NCI-H1436 (cell line): ENCODE data around the gene ATP6V1G1.
"Not testable (repeated sequence)": the region's sequence is repeated elsewhere in the genome, so short reads cannot be mapped to it uniquely, and the experiment has no call there.

ENCODE experiments used
- DNase-seq: peaks from one replicate; lab custom pipeline; 2025; lab: John Stamatoyannopoulos, UW

Gene ATP6V1G1

DNA sequence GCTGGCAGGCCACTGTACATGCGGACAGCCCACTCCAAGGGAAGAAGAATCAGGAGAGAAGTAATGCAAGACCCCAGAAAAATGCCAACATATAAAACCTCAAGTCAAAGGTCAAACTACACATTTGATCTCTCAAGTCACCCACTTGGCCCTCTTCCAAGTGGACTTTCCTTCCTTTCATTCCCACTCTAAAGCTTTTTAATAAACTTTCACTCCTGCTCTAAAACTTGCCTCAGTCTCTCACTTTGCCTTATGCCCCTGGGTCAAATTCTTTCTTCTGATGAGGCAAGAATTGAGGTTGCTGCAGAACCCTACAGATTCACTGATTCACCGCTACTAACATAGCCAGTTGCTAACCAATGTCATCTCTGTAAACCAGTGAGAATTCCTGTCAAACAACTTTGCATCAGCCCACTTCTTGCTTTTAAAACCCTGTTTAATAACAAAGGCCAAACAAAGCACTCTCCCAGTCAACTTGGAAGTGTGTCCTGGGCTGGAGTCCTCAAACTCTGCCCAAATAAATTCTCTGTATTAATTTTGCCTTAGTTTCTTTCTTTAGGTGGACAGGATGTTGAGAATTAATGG is 6.9 kb upstream of the ATP6V1G1 start:
- no peak for DNase-seq

DNA sequence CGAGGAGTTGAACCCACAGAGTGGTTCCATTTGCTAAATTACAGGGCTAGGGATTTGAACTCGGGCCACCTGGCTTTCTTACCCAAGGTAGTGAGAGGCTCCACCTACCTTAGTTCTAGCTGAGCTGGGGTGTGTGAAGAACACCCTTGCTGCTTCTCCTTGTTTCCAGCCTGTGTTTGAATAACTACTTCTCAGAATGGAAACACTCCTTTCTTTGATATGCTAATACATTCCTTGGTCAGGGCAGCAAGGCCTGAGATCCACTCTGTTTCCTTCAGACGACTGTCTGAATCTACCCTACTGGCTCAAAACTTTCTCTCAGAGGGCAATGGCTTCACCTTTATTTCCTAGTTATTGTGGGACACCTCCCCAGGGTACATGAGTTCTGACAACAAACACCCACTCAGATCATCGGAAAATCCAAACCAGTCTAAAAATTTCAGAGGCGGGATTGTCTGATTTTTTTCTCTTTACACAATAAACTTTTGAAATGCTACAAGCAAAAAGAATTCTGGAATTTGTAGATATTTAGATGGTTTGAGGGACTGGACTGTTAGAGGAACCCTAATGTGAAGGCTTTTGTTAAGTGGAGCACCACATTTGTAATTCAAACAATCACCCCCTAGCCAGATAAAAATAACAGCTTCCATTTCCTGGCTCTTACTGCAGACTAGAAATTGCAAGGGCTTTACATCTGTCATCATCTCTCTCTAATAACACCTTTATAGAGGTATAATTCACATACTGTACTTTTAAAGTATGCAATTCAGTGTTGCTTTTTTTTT is 4.0 kb upstream of the ATP6V1G1 start:
- no peak for DNase-seq

DNA sequence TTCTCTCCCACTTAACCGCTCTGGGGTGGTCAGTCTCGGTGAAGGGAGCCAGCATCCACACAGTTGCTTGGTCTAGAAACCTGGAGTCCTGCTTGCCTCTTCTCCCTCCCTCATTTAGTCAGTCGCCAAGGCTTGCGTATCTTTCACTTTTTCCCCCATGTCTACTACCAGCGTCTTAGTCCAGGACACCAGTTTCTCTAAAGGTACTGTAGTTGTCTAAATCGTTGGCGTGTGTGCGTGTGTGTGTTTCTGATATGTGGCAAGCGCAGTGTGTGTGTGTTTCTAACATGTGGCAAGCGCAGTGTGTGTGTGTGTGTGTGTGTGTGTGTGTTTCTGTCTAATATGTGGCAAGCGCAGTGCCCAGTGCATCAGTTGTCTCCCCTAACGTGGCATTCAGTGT is 641 bp downstream of the ATP6V1G1 start:
- DNase-seq: no peak

DNA sequence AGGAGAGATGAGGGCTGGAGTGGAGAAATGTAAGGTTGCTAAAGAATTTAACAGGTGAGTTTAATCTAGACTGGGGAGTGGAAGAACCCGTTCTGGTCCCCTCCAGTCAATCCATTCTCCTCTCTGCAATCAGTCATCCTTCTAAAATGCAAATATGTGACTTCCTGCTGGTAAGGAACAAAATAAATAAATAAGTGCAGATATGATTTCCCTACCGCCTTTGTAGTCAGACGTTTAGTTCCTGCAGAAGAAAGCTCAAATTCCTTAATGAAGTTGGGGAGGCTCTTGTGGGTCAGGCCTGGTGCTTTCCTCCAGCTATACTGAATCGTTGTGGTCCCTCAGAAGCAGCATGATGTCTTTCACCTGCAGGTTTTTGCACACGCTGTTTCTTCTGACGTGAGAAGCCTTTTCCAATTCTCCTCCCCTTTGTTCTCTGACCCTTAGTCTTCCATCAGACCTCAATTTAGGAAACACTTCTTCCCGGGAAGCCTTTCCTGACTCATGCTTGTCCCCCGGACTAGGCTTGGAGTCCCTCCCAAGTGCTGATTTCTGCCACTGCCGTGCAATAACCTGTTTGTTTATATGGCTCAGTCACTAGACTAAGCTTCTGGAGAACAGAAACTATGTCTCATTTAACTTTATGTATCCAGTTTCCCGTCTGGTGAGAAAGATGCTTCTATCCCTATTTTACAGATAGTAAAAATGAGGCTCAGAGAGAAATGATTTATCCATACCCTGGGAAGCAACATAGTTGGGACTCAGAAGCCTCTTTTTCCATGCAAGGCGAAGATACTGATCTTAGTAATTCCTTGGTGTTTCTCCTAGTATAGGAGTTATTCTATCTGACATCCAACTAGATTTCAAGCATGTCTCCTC is 1.3 kb downstream of the ATP6V1G1 start:
- DNase-seq: no peak

DNA sequence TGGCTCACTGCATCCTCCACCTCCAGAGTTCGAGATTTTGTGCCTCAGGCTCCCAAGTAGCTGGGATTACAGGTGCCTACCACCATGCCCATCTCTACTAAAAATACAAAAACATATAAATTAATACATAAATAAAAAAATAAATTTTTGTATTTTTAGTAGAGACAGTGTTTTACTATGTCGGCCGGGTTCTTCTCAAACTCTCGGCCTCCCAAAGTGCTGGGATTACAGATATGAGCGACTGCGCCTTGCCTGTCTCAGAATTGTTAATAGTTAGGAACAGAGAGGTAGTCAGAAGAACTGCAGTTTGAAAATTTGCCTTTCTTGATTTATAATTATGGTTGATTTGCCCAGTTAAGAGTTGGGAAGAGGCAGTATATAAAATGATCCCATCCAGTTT is 2.8 kb downstream of the ATP6V1G1 start:
- DNase-seq: no peak

DNA sequence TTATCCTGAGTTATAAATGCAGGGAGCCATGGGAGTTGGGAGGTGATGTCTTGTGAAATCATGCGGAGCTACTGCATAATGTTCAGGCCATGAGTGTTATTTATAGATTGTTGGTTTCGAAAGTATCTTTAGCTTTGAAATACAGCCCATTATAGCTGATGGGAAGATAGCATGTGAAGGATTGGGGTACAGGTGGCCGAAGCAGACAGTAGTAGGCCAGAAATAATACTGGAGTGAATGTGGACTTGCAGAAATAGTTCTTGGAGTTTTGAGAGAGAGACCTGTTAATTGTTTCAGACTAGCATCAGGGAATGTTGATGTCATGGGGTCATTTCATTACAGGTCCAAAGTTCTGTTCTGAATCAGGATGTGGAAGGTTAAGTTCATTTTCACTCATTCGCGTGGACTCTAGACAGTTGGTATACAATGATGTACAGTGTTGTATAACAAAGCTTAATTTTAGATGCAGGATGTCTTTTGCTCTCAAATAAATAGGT is 3.8 kb downstream of the ATP6V1G1 start:
- no peak for DNase-seq

DNA sequence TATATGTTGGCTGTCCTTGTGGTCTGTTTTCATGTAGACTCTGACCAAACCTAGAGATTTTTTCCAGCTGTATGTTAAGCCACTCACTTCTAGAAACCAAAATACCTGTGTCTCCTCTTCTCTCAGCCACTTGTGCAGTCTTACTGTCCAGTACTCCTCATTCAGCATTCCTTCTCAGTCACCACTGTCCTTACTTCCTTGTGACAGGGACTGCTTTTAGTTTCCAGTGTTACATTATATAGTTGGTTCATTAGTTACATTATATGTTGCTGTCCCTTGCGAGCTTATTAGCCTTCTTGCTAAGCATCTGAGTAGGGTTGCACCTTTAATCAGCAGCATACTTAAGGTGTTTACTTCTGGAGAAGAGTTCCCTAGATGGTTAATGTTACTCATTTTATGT is 4.3 kb downstream of the ATP6V1G1 start:
- DNase-seq: no peak

DNA sequence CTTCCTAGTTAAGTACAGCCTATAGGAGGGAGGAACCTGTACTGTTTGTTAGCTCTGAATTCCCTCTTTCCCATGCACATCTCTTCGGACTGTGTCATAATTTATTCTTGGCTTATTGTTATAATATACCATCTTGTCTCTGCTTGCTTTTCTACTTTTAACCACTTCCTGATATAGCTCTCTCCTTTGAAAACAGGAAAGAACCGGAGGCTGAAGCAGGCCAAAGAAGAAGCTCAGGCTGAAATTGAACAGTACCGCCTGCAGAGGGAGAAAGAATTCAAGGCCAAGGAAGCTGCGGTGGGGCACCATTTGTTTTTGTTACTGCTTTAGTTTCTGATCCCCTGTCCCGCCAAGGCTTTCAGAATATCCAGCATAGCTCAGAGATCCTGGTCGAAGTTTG is 4.8 kb downstream of the ATP6V1G1 start:
- DNase-seq: no peak

DNA sequence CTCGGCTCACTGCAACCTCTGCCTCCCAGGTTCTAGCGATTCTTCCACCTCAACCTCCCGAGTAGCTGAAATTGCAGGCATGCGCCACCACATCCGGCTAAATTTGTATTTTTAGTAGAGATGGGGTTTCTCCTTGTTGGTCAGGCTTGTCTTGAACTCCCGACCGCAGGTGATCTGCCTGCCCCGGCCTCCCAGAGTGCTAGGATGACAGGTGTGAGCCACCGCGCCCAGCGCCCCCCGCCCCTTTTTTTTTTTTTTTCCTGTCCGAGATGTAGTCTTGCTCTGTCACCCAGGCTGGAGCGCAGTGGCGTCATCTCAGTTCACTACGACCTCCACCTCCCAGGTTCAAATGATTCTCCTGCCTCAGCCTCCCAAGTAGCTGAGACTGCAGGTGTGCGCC is 6.6 kb downstream of the ATP6V1G1 start:
- no peak for DNase-seq

DNA sequence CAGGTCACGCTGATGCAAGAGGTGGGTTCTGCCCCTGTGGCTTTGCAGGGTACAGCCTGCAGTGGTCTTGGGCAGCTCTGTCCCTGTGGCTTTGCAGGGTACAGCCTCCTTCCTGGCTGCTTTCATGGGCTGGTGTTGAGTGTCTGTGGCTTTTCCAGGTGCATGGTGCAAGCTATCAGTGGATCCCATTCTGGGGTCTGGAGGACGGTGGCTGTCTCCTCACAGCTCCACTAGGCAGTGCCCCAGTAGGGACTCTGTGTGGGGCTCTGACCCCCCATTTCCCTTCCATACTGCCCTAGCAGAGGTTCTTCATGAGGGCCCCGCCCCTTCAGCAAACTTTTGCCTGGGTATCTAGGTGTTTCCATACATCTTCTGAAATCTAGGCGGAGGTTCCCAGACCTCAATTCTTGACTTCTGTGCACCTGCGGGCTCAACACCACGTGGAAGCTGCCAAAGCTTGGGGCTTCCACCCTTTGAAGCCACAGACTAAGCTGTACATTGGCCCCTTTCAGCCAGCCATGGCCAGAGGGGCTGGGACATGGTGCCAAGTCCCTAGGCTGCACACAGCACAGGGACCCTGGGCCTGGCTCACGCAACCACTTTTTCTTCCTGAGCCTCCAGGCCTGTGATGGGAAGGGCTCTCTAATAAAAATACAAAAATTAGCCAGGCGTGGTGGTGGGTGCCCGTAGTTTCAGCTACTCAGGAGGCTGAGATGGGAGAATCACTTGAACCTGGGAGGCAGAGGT is 13.1 kb downstream of the ATP6V1G1 start:
- not testable (repeated sequence) for DNase-seq

DNA sequence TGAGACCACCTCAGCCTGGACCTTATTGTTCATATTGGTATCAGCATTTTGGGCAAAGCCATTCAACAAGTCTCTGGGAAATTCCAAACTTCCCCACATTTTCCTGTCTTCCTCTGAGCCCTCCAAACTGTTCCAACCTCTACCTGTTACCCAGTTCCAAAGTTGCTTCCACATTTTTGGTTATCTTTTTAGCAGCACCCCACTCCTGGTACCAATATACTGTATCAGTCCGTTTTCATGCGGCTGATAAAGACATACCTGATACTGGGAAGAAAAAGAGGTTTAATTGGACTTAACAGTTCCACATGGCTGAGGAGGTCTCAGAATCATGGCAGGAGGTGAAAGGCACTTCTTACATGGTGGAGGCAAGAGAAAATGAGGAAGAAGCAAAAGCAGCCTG is 14.2 kb downstream of the ATP6V1G1 start:
- not testable (repeated sequence) for DNase-seq

DNA sequence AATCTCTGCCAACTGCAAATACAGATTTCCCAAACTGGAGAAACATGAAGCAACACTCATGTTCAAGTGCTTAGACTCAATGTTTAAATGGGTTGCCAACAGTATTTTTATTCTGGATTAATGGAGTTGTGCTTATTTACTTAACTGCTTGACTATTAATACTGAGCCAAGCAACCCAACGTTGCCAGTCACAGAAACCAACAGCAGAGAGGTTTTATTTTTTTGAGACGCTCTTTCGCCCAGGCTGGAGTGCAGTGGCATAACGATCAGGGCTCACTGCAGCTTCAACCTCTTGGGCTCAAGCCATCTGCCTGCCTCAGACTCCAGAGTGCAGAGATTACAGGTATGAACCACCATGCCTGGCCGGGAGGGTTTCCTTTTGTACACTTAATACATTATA is 15.1 kb downstream of the ATP6V1G1 start:
- DNase-seq: no peak

DNA sequence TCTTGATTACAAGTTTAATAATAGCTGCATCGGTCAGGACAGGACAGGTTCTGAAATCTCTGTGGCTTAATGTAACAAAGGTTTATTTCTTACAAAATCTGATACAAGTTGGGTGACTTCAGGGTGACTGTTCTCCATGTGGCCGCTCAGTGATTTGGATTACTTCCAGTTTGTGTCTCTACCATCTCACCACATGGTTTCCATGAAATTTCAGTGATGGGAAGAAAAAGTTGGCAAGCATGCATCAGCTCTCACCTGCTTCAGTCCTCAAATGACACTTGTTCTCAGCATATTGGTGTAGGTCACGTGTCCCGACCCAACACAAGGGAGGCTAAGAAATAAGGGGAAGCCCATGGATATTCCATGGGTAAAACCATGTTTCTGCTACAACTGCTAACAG is 15.7 kb downstream of the ATP6V1G1 start:
- DNase-seq: no peak

DNA sequence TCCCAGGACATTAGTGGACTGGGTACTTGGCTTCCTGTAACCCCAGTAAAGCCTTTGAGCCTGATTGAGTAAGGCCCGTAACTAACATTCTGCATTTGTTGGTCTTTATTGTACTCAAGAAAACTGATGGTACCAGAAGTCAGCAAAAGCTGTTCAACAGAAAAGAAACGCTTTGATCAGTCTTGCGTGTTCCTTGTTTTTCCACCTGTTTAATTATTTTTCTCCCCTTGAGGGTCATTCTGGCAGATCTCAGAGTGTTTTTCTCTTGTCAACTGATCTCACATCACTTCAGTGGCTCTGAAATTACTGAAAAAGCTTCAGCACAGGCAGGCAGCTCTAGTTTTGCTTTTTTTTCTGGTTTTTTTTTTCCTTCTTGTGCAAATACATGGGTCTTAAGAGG is 17.4 kb downstream of the ATP6V1G1 start:
- DNase-seq: no peak

DNA sequence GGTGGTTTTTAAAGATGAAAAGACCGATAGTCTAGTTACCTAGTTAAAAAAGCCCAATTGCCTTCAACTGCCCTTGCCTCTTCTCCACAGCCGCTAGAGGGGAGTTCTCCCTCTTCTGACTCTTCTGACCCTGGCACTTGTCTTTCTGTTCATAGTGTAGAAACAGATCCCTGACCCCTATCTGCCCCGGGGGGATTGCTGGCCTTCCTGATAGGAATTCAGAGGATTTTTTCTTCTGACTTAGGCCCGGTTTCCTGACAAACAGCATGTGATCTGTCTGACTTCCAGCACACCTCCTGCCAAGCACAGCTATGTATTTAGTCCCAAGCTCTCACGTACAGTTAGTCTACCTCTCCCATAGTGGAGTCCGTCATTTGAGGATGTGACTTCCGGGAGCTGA is 18.5 kb downstream of the ATP6V1G1 start:
- no peak for DNase-seq

DNA sequence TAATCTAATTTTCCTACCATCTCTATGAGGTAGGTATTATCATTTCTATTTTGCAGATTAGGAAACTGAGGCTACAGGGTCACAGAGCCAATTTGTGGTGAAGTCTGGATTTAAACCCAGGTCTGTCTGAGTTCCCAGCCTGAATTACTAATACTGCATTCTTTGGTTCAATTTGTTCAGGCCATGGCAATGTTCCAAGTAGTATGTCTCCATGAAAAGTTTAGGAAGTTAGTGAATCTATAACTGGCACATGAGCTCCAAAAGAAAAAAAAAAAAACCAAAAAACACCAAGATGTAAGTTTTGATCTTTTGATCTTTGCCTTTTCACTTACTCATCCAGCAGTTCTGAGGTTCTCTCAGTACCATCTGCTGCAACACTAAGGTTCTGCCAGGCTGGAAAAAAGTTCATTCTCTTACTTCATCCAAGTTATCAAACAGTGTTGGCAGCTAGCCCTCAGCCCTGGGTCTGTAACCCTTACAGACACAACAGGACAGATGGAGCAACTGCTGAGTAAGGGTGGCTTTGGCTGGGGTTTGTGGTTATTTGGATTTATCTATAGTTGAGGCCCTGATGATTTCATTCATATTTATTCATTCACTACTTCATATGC is 19.1 kb downstream of the ATP6V1G1 start:
- no peak for DNase-seq

DNA sequence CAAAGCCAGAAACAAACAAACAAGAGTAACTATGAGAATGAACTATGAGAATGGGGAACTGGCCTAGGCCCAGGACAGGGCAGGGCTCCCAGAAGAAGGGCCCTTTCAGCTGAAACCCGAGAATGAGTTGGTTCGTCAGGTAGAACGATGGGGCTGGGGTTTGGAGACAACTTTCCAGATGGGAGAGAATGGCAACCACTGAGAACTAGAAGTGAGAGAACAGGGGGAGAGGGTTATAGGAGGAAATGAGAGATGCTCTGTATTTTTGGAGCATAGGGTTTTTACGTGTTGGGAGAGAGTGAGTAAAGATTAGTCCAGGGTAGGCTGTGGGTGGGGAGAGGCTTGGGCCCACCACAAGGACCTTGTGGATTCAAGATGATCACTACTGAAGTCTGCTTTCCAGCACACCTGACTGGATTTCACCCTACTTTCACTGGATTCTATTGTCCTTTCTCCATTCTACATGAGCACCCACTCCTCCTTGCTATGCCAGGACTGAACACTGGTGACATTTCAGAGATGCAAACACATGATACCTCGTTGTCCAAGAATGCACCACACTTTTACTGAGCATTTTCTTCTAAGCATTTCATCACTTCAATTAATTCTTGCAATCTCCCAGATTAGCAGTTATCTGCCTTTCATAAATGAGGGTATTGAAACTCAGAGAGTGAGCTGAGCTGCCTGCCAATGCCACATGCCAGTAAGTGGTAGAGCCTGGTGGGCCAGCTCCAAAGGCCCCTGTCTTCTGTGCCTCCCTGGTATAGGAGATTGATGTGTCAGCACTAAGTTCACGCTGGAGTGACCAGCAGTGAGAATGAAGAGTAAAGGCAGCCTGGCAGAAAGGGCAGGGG is 20.3 kb downstream of the ATP6V1G1 start:
- DNase-seq: no peak

DNA sequence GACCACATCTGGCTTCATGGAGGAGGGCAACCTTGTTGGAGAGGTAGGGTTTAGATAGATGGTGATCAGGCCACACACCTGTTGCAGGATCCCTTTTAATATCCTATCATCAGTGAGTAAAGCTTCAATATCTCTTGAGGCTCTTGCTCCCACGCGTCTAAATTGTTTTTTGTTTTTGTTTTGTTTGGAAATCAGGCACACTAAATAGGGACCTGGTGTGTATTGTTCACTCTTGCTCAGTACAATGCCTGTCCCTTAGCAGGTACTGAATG is 20.9 kb downstream of the ATP6V1G1 start:
- no peak for DNase-seq

DNA sequence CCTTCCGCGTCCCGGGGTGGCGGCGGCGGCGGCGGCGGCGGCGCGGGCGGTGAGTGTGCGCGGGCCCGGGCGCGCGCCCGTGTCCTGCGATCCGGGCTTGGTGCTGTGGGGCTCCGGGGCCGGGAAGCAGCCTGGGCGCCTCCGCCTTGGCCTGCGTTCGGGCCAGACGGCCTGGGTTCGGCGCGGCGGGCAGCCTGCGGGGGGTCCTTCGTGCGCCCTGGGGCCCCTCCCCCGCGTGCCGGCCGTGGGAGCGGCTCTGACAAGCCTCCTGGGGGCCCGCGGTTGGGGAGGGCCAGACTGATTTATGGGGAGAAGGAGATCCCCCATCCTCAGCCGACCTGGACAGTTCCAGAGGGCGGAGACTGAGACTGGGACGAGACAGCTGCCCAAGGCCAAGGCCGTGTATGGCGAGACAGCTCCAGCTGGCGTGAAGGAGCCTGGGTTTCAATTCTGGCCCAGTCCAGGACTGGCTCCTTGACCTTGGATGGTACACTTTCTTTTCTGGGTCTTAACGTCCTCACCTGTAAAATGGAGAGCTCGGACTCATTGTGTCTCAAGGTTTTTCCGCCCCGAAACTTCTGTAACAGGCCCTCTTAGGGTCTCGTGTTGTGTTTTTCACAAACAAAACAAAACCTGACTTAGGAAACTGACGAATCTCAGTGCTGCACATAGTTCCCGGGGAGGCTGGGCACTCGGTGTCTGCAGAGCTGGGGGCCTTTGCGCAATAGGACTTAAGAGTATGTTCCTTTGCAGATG is 24.1 kb downstream of the ATP6V1G1 start:
- no peak for DNase-seq

DNA sequence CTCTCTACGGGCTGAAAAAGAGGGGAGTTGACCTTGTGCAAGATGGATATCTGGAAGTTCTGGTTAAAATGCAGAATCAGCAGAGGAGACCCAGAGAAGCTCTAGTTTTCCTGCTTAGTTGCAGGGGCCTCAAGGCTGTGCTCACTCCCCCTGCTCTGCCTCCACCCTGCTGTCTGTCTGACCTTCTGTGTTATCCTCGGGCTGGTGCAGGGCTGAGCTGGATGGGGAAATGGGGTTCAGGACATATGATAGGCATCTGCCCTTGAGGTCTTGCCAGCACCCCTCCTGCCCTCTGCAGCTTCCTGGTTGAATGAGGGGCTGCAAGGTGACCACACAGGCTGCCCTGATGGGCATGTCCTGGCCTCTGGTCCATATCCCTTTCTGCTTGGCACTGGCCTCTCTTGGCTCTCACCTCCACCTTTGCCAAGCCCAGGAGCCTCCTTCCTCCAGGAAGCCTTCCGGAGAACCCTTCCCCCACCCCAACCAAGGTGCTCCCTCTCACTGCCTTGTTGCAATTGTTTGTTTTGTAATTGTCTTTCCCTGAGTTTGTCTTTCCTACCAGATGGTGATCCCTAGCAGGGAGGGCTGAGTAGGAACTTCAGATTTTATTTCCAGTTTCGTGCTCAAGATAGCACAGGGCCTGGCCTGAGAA is 24.8 kb downstream of the ATP6V1G1 start:
- DNase-seq: no peak
